ENCODE results near the gene SLX9.
"Not testable (repeated sequence)": the region's sequence is repeated elsewhere in the genome, so short reads cannot be mapped to it uniquely, and the experiment has no call there.

SLX9 gene

DNA sequence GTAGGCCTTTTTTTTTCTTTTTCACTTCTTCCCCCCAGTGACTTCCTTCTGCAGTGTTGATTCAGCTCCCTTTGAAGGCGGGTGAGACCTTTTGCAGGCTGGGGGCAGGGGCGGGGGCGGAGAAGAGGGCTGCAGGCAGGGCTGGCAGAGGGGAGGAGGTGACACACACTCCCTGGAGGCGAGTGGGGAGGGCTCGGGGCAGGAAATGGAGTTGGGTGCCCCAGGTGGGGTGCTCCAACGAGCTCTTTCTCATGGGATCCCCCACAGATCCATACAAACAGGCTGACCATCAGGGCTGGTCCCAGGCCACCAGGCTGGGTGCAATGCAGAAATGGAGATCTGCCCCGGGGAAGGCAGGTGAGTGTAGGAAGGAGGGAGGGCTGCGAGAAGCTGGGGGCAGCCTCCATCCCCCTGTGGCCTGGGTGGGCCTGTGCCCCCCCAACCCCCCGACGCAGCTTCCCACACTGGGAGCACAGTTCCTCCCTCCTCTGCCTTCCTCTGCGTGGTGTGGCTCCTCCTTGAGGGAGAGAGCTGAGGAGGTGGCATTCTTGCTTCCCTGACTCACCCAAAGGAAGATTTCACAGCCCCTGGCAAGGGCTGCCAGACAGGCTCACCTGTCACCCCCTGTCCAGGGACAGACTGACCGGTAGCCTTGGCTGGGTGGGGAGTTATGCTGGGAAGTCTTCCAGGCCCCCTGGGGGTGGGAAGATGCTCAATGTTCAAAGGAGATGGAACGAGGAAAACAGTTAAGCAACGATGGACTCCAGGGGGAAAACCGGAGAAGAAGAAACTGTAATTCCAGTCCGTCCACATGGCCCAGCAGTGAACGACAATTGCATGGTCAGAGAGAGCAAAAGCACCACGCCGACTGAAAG lies 12.0 kb upstream of the SLX9 start:
- peak overlapping the region; percentile 2 for H3K4me3 ChIP-seq (ENCODE audit: low read depth, low read length)

DNA sequence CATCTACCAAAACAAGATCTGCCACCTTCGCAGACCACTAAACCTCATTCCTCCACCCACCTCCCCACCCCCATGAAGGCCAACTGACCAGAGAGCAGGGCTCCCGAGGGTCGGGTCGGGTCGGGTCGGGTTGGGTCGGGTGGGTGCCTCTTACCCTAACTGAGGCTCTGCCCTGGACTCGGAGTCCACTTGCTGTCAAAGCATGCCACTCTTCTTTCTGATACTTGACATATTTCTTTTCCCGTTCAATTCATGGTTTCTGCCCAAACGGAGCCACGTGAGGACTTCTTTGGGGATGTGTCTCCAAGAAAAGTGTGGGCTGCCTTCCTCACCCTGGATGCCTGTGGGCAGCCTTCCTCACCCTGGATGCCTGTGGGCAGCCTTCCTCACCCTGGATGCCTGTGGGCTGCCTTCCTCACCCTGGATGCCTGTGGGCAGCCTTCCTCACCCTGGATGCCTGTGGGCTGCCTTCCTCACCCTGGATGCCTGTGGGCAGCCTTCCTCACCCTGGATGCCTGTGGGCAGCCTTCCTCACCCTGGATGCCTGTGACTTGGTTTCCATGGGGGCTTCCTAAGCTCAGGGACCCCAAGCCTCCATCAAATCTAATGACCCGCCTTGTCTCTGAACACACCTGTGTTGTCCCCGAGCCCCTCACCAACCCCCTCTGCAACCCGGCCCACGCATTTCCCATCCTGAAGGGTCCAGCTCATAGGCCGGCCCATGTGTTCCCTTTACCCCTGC lies 11.2 kb upstream of the SLX9 start:
- peak; percentile 36 for DNase-seq (ENCODE audit: low read depth)
- not testable (repeated sequence) for H3K4me3 ChIP-seq (ENCODE audit: low read depth, low read length)

More for the DNA sequence above, 12.0 kb upstream of the SLX9 start:
- DNase-seq (ENCODE audit: low read depth) = peak; percentile 32

DNA sequence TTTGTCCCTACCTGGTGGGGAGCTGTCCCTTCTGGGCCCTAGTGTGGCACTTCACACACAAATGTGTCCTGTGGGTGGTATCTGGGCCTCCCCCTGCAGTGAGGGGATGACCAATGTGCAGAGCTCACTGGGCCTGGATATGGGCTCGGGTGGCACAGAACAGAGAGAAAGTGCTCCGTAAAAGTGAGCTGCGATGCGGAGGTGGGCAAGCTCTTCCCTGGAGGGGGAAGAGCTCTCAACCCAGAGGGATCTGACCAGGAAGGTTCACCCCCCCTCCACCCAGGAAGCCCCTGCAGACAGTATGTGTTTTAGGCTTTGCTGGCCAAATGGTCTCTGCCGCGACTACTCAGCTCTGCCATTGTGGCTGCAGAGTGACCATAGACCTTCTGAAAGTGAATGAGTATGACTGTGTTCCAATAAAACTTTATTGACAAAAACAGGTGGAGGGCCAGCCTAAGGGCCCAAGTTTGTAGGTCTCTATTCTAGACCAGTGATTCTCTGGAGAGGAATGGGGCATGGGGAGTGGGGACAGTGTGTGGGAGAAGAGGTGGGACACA lies 10.5 kb upstream of the SLX9 start:
- no peak for DNase-seq (ENCODE audit: low read depth)
- H3K4me3 ChIP-seq (ENCODE audit: low read depth, low read length) = no peak overlapping the region

DNA sequence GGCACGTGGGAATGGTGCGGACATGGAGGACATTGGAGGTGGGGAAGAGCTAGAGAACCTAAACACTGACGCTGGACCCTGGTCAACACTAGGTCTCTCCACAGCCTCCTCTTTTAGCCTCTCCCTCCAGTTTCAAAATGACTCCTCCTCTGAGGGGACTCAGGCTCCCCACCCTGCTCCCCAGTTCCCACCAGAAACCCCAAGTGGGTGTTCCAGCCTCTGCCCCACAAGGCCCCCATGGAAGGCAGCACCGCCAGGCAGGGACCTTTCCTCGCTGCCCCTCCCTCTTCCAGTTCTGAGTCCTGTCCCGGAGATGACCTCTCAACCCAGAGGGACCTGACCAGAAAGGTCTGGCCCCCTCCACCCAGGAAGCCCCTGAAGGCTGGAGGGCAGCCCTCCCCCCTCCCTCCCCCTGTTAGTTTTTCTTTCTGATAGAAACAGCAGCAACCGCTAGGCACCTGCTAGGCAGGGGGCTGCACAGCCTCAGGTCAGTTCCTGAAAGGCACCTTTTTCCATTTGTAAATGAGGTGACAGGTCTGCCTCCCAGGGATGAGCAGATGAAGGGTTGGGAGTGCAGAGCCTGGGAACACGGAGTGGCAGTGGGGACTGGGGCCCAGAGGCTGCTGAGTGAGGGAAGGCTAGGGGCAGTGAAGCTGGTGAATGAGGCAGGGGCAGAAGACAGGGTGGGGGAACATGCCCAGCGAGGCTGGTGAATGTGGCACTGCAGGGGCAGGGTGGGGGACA lies 9.9 kb upstream of the SLX9 start:
- no peak overlapping the region for H3K4me3 ChIP-seq (ENCODE audit: low read depth, low read length)
- DNase-seq (ENCODE audit: low read depth) = no peak

DNA sequence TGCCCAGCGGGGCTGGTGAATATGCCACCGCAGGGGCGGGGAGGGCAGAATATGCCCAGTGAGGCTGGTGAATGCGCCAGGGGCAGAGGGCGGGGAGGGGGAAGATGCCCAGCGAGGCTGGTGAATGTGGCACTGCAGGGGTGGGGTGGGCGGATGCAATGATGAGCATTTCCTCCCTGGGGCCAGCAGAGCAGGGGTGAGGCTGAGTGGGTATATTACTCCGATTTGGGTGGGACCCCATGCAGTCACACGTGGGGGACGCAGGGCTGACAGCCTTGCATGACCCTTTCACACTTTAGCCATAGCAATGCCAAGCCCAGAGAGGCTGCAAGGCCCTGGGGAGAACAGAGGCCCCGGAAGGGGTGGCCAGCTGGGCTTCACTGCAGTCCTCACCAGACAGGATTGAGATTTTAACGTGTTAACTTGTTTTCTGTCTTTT lies 9.3 kb upstream of the SLX9 start:
- H3K4me3 ChIP-seq (ENCODE audit: low read depth, low read length) = no peak overlapping the region
- no peak for DNase-seq (ENCODE audit: low read depth)

DNA sequence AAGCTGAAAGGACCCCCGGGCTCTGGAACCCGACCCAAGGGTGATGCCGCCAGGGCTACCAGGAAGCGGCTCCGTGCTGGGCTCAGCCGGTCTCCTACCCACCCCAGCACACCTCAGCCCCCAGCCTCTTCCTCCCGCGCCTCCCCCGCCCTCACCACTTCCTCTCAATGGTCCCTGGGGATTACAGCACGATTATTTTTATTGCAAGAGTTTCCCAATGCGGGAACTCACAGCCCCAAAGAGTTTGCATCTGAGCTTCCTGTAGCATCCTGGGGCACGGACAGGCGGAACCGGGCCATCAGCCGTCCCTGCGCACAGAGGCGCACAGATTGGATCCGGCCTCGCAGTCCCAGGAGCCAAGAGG lies 8.7 kb upstream of the SLX9 start:
- H3K4me3 ChIP-seq (ENCODE audit: low read depth, low read length) = no peak overlapping the region
- DNase-seq (ENCODE audit: low read depth) = no peak

DNA sequence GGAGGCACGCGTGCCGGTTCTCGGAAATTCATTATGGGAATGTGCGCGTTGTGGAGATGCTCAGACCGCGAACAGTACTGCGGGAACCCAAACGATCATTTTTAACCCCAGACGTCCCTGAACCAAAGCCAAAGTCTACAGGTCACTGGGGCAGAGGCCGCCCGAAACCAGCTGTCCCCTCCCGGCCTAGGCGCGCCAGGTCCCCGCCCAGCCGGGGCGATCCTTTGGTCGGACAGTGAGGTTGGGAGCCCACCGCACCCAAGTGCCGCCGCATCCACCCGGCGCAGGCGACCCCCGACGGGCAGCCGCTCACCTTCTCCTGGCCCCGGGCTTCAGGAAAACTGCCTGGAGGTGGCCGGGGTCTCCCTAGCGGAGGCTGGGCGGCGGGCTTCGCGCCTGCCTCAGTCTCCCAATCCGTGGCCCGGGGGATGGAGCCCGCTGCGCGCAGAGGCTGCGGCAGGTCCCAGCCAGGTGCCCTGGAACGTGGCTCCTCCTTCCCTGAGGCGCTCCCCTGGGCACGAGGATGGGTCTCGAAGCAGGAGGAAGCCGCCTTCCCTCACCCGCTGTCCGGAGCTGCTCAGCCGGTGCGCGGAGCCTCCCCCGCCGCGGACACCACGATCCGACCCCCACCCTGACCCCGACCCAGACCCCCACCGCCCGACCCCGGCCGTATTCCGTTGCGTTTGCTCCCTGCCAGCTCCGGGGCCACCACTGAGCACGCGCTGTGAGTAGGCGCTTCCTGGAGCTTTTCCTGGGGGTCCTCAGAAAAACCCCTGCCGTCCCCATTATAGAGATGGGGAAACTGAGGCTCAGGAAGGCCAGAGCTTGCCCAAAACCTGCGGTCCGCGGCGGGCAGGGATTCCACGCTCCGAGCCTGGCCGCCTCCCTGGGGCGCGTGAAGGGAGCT lies 8.1 kb upstream of the SLX9 start:
- peak overlapping the region; percentile 35 for H3K4me3 ChIP-seq (ENCODE audit: low read depth, low read length)
- DNase-seq (ENCODE audit: low read depth) = no peak

DNA sequence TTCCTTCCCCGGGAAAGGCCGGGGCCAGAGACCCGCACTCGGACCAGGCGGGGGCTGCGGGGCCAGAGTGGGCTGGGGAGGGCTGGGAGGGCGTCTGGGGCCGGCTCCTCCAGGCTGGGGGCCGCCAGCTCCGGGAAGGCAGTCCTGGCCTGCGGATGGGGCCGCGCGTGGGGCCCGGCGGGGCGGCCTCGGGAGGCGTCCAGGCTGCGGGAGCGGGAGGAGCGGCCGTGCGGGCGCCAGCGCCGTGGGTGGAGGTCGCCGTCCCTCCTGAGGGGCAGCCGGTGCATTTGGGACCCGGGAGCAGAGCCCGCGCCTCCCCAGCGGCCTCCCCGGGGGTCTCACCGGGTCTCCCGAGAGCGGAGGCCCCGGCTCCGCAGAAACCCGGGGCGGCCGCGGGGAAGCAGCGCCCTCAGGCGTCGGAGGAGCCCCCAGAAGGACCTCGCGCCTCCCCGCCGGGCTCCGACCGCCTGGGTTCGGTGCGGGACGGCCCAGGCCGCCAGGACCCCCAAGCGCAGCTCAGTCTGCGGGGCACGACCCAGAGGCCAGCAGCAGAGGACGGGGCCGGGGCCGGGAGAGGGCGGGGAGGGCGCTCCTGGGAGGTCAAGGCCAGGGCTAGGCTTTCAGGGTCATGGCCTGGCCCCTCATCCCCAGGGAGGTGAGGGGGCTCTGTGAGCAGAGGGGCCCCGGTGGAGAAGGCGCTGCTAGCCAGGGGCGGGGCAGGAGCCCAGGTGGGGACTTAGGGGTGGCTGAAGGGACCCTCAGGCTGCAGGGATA lies 7.2 kb upstream of the SLX9 start:
- DNase-seq (ENCODE audit: low read depth) = no peak
- peak overlapping the region; percentile 35 for H3K4me3 ChIP-seq (ENCODE audit: low read depth, low read length)

DNA sequence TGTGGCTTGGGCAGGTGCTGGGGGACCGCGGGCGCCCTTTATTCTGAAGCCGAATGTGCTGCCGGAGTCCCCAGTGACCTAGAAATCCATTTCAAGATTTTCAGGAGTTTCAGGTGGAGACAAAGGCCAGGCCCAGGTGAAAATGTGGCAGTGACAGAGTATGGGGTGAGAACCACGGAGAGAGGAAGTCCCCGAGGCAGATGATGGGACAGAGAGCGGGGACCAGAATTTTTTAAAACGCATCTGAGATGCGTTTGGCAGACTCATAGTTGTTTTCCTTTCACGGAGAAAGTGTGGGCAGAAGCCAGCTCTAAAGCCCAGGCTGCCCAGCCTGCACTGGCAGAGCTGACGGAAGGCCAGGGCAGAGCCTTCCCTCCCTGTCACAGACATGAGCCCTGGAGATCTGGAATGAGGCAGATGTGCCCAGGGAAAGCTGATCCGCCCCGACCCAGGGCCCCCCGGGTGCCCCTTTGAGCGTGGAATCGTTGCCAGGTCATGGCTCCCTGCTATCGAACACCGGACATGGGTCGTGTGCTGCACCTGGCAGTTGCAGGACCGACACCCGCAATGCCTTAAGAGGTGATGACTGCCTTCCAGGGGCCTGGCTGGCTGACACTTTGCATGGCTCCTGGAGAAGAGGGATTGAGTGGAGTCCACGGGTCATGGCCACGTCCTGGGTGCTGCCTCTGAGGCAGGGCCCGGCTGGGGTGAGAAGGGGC lies 6.5 kb upstream of the SLX9 start:
- DNase-seq (ENCODE audit: low read depth) = no peak
- H3K4me3 ChIP-seq (ENCODE audit: low read depth, low read length) = no peak overlapping the region

DNA sequence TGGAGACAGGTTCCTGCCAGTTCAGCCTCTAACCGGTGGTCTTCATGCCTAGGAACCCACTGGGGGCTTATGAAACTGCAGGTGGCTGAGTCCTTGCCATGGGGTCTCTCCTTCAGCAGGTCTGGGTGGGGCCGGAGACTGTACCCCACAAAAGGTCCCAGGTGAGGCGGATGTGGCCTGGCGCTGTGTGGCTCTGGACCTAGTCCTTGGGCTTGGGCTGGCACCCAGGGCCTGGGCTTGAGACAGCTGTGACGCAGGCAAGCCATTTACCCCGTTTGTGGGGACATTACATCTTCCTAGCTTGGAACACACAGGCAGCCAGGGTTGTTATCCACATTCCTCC lies 5.9 kb upstream of the SLX9 start:
- no peak overlapping the region for H3K4me3 ChIP-seq (ENCODE audit: low read depth, low read length)
- no peak for DNase-seq (ENCODE audit: low read depth)

DNA sequence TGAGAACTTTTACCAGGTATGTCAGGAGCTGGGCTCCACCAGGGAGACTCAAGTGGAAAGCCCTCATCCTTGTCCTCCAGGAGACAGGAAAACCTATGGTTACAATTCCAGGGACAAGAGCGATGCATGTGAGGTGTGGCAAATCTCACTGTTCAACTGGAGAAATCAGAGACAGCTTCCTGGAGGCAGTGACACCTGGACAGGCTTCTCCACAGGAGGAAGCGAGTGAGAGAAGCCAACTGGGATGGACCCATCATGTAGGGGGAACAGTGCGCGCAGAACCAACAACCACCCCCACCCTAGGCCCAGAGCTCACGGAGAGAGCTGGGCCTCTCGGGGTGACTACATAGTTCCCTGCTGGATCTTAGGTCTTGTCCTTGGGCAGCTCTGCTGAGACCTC lies 5.6 kb upstream of the SLX9 start:
- DNase-seq (ENCODE audit: low read depth) = no peak
- H3K4me3 ChIP-seq (ENCODE audit: low read depth, low read length) = no peak overlapping the region

DNA sequence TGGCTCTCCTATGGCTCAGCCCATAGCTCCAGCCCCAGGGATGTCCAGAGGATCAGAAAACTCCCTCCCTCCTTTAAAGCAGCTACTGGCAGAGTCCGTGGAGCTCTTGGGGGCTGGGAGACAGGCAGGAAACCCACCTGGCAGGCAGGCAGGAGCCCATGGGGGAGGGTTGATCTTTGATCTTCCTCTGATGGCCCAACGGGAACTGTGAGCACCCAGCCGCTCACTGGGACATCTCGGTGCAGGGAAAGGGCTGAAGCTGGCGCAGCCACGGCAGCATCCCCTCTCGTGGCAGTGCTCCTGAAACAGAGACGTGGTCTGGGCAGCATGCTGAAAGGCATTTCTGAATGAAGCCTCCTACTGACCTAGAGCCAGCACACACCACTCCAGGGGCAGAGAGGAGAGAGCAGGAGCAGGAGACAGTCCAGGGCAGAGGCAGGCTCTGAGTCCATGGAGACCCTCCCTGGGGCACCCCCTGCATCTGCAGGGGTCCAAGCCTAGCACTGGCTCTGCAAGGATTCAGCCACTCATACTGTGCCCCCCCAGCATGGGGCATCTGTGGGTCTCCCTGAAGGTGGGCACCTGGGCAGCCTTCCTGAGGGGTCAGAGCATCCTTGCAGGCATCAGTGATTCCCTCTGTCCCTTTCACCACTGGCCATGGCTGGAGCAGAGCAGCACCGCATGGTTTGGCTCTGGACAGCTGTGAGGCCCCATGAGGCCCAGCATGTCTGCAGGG lies 4.9 kb upstream of the SLX9 start:
- H3K4me3 ChIP-seq (ENCODE audit: low read depth, low read length) = no peak overlapping the region
- DNase-seq (ENCODE audit: low read depth) = no peak

DNA sequence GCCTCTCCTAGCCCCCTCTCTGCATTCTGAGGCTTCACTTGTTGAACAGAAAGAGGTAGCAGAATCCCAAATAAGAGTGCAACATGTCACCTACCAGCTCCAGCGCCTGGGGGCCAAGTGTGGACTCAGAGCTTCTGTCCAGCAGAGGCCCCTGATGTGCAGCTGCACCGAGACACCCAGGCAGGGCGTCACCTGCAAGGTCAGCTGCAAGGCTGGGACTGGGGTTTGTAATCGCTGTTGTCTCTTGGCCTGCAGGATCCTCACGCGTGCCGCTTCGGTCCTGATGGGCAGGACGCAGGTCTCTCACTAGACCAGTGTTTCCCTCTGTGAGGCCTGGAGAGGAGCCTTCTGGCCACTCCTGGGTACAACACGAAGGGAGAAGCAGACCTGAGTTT lies 4.3 kb upstream of the SLX9 start:
- no peak for DNase-seq (ENCODE audit: low read depth)
- no peak overlapping the region for H3K4me3 ChIP-seq (ENCODE audit: low read depth, low read length)

DNA sequence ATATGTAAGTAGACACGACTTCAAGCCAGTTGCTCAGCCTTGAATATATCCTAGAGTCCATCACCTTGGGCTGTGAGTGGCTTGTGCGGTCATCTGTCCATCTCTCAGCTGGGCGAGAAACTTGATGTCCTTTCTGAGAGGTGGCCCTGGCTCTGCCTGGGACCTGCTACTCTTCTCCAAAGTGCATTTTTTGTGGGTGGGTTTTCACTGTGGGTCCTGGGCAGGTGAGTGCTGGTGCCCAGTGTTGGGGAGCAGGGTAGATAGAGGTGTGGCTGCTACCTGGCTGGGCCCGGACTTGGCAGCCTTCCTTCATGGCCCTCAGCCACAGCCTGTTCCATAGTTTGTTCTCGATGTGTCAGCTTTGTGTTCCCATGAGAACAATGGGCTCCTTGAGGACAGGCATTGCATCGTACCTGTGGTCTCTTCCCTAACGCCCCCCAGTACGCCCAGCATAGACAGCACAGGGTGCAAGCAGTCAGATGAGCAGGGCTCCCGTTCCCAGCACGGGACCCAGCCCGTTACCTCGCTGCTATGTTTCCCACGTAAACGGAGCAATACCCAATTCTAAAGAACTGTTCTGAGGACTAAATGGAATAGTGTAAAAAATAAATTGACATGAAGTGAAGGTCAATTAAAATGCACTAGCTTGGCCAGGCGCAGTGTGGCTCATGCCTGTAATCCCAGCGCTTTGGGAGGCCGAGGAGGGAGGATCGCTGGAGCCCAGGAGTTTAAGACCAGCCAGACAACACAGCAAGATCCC lies 877 bp upstream of the SLX9 start:
- DNase-seq (ENCODE audit: low read depth) = no peak
- H3K4me3 ChIP-seq (ENCODE audit: low read depth, low read length) = peak overlapping the region; percentile 87

DNA sequence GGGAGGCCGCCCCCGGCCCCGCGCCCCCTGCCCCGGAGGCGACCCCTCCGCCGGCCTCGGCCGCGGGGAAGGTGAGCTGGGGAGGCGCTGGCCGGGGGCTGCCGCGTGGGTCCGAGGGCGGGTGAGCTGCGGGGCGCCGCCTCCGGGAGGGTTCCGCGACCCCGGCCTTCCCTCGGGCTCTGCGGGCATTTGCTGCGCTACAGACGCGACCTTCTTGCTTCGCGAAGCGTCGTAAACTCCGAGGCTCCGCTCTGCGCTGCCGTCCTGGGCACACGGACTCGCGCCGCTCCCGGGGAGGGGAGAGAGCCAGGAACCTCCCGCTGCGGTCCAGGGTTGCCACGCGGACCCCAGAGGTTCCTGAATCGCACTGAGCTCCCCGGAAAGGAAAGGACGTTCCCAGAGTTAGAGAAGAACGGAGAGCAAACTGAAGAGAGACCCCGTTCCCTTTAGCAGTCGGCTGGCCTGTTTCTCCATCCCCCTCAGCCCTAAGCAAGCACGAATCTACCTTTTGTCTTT lies 345 bp downstream of the SLX9 start:
- H3K4me3 ChIP-seq (ENCODE audit: low read depth, low read length) = peak overlapping the region; percentile 87
- DNase-seq (ENCODE audit: low read depth) = no peak

DNA sequence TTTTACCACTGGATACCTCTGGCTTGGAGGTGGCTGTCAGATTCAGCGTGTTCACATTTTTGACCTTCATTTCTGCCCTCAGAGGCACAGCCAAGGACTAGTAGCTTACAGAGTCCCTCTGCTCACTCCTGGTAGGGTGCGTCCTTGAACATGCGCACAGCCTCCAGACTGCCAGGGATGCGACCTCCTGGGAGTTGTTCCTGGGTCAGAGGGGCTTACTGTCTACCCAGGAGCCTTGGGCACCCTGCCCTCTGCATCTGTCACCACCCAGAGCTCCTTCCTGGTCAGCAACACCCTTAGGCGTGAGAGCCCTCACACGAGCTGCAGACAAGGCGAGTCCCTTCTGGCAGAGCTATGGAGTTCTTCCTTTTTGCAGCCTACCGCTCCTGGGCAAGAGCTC lies 1.7 kb downstream of the SLX9 start:
- no peak for DNase-seq (ENCODE audit: low read depth)
- H3K4me3 ChIP-seq (ENCODE audit: low read depth, low read length) = no peak overlapping the region

Measured in skeletal muscle cell (primary cell).